Nephron (organoid): ENCODE data around the gene SND1.
A peak's percentile ranks its signal among the peaks of the same experiment; 100 is the strongest.
"Not testable (repeated sequence)": the region's sequence is repeated elsewhere in the genome, so short reads cannot be mapped to it uniquely, and the experiment has no call there.

ENCODE experiments used
- H3K27ac Mint-ChIP-seq, 3 experiments: 2 replicates each; pipeline ENCODE4 v1.8.0; 2020; ENCODE audit warnings: mixed read lengths in 3 of 3, mild to moderate bottlenecking in 2 of 3, moderate library complexity in 1 of 3
- H3K27me3 Mint-ChIP-seq: 2 replicates; pipeline ENCODE4 v1.8.0; 2021; ENCODE audit warnings: low read depth, mild to moderate bottlenecking, moderate library complexity, mixed read lengths
- H3K36me3 Mint-ChIP-seq: 2 replicates; pipeline ENCODE4 v1.8.0; 2020; ENCODE audit warnings: low read depth, mixed read lengths
- H3K4me1 Mint-ChIP-seq: 2 replicates; pipeline ENCODE4 v1.8.0; 2020; ENCODE audit warnings: mixed read lengths
- H3K4me3 Mint-ChIP-seq, 3 experiments: 2 replicates each; pipeline ENCODE4 v1.8.0; 2020; ENCODE audit warnings: mild to moderate bottlenecking in 3 of 3, mixed read lengths in 3 of 3, moderate library complexity in 2 of 3
- H3K9me3 Mint-ChIP-seq: 2 replicates; pipeline ENCODE4 v1.8.0; 2020; ENCODE audit warnings: mixed read lengths
- TF ChIP-seq, protein P1 (sequence below), 3 experiments: fragments of 200-600 bp; sonication (generic); IDR thresholded peaks; one replicate each; pipeline ENCODE4 v1.5.0; 2021; ENCODE audit warnings: antibody characterized with exemption in 3 of 3; ENCODE audit not compliant: unreplicated experiment in 3 of 3

Gene SND1

DNA sequence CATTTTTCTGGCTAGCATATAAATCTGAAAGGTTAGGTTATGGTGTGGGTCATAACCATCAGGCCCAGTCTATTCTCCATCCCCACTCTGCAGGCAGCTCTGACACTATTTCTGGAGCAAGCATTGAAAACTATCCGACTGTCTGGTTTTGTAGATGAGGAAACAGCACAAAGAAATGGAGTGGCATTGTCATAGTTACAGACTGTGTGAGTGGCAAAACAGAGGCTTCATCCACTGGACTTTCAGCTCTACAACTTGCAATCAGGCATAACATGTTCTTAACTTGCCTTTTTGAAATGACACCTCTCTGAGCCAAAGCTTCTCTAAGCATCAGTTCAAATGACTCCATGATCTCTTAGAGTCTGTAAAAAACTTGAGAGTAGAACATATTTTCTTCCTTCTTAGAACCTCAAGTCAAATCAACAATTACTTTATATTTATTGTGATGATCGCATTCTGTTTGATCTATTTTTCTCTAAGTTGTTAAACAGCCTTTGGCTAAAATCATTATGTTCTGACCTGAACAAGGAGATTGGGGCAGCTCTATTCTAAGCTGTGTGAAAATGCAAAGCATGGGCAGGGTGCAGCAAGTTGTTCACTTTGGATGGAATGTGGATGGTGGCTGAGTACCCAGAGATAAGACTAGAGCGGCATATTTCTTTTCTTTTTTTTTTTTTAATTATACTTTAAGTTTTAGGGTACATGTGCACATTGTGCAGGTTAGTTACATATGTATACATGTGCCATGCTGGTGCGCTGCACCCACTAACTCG lies 310.8 kb downstream of the SND1 start:
- H3K9me3 Mint-ChIP-seq: peaks cover 4% of the 10 kb centered on the region
- H3K4me1 Mint-ChIP-seq: peaks cover 23% of the 10 kb centered on the region
- H3K27ac Mint-ChIP-seq: peak overlapping the region in 1 of 3 experiments; percentile 6
- H3K36me3 Mint-ChIP-seq: peaks cover 21% of the 10 kb centered on the region
- H3K4me3 Mint-ChIP-seq: no peak overlapping the region
- TF ChIP-seq, protein P1, sequence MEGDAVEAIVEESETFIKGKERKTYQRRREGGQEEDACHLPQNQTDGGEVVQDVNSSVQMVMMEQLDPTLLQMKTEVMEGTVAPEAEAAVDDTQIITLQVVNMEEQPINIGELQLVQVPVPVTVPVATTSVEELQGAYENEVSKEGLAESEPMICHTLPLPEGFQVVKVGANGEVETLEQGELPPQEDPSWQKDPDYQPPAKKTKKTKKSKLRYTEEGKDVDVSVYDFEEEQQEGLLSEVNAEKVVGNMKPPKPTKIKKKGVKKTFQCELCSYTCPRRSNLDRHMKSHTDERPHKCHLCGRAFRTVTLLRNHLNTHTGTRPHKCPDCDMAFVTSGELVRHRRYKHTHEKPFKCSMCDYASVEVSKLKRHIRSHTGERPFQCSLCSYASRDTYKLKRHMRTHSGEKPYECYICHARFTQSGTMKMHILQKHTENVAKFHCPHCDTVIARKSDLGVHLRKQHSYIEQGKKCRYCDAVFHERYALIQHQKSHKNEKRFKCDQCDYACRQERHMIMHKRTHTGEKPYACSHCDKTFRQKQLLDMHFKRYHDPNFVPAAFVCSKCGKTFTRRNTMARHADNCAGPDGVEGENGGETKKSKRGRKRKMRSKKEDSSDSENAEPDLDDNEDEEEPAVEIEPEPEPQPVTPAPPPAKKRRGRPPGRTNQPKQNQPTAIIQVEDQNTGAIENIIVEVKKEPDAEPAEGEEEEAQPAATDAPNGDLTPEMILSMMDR (IDR thresholded peaks at IDR 0.05; ENCODE audit: unreplicated experiment in 3 of 3): no peak
- no peaks in the 10 kb centered on the region for H3K27me3 Mint-ChIP-seq

DNA sequence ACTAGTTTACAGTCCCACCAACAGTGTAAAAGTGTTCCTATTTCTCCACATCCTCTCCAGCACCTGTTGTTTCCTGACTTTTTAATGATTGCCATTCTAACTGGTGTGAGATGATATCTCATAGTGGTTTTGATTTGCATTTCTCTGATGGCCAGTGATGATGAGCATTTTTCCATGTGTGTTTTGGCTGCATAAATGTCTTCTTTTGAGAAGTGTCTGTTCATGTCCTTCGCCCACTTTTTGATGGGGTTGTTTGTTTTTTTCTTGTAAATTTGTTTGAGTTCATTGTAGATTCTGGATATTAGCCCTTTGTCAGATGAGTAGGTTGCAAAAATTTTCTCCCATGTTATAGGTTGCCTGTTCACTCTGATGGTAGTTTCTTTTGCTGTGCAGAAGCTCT lies 311.9 kb downstream of the SND1 start:
- H3K4me3 Mint-ChIP-seq, H3K27ac Mint-ChIP-seq: not testable (repeated sequence)
- peaks cover 21% of the 10 kb centered on the region for H3K36me3 Mint-ChIP-seq

DNA sequence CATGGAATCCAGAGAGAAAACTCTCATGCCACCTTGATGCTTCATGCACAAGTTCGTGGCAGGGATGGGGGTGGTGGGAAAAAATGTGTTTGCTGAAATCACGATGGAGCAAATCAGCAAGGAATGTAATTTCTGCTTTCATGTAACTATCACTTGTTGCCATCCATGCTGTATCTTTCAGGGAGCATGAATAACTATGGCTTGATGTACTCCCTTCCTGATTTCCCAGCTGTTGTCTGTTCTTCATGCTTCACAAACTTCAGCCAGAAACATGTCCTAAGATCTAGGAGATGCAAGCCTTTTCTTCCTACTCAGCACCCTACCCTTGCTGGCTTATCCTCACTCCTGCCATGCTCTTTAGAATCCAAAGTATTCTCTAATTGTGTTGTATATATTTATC lies 315.3 kb downstream of the SND1 start:
- peaks cover 4% of the 10 kb centered on the region for H3K9me3 Mint-ChIP-seq
- TF ChIP-seq, protein P1 (IDR thresholded peaks at IDR 0.05; ENCODE audit: unreplicated experiment in 3 of 3): no peak
- peak overlapping the region in 2 of 3 experiments; percentile 48 to 70 for H3K27ac Mint-ChIP-seq
- peaks cover 23% of the 10 kb centered on the region for H3K4me1 Mint-ChIP-seq
- H3K36me3 Mint-ChIP-seq: peaks cover 18% of the 10 kb centered on the region
- H3K27me3 Mint-ChIP-seq: no peaks in the 10 kb centered on the region
- H3K4me3 Mint-ChIP-seq: no peak overlapping the region

More for the DNA sequence above, 311.9 kb downstream of the SND1 start:
- peaks cover 33% of the 10 kb centered on the region for H3K4me1 Mint-ChIP-seq
- H3K9me3 Mint-ChIP-seq, H3K27me3 Mint-ChIP-seq: not testable (repeated sequence)

DNA sequence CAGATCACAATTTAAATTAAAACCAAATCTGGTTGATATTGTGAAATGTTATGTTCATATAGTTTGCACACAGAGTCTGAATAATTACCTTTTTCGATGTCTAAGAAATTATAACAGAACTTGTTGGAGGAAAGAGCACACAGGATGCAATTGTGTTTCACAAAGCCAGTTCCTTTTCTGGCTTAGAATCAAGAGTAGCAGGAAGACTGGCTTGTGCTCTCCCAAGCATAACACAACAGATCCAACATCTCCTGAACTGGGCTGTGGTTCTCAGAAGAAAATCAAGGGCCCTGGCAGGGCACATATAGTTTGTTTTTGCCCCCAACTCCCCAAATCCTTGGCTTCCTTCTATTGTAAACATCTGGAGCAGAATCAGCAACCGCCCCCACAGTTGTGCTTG lies 316.6 kb downstream of the SND1 start:
- Mint-ChIP-seq H3K4me3 (no peak overlapping the region), H3K9me3 (no peaks in the 10 kb centered on the region), H3K4me1 (peaks cover 31% of the 10 kb centered on the region), H3K27me3 (no peaks in the 10 kb centered on the region), H3K27ac (peak overlapping the region in 2 of 3 experiments; percentile 34 to 35), H3K36me3 (peaks cover 12% of the 10 kb centered on the region)
- TF ChIP-seq, protein P1 (IDR thresholded peaks at IDR 0.05; ENCODE audit: unreplicated experiment in 3 of 3): no peak

DNA sequence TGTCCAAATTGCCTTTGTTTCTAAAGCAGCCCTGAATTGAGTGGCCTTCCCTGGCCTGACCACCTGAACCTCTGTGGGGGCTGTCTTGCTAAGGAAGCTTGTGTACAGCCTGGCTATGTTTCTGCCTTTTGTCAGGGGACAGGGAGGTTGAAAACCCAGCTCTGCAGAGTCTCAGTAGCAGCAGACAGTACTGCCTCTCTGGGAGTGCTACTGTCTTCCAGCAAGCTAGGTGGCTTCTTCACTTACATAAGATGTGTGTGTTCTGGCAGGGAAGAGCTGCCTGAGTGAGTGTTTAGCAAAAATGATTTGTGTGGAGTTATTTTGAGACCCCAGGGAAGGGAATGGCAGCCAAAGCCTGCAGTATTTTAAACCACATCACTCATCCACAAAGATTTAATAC lies 321.8 kb downstream of the SND1 start:
- Mint-ChIP-seq H3K27me3 (no peaks in the 10 kb centered on the region), H3K4me1 (peaks cover 41% of the 10 kb centered on the region), H3K36me3 (peaks cover 32% of the 10 kb centered on the region), H3K27ac (peak overlapping the region; percentile 12 to 63 (median 29)), H3K9me3 (peaks cover 8% of the 10 kb centered on the region), H3K4me3 (no peak overlapping the region)
- TF ChIP-seq, protein P1 (IDR thresholded peaks at IDR 0.05; ENCODE audit: unreplicated experiment in 3 of 3): no peak

DNA sequence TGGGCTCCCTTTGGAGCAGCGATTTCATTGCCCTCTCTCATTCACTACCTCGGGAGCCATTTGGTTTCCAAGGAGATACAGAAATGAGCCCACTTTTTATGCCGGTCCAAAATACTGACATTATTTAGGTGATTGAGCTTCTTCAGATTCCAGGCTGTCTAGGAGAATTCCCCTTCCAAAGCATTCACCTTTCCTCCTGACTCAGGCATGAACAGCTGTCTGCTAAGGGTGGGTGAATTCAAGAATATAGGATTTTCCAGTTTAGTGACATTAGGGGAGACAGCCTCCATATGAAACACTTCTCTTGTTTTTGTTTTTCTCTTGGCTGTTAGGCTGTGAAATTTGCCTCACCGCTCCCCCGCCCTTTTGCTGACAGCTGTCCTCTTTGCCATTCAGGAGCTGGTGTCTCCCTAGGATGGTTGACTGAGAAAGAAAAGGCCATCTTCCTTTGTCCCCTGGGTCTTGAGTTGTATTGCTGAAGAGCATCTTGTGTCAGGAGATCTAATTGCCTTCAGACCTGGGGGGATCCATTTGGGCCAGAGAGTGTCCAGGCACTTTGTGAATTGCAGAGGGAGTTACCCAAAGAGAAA lies 322.5 kb downstream of the SND1 start:
- Mint-ChIP-seq H3K27me3 (no peaks in the 10 kb centered on the region), H3K4me3 (no peak overlapping the region), H3K36me3 (peaks cover 39% of the 10 kb centered on the region), H3K9me3 (peaks cover 11% of the 10 kb centered on the region), H3K4me1 (peaks cover 38% of the 10 kb centered on the region), H3K27ac (peak overlapping the region; percentile 12 to 44 (median 29))
- TF ChIP-seq, protein P1 (IDR thresholded peaks at IDR 0.05; ENCODE audit: unreplicated experiment in 3 of 3): no peak
